HepG2 (cell line): ENCODE data around the gene YIPF1. TPM values are rescaled to one million over a fixed set of nuclear protein-coding genes. Genes with fewer than 3 reads are reported as not detected.

Experiments used
- ADNP ChIP-seq: sonication (generic); formaldehyde crosslinking; IDR thresholded peaks from 2 replicates; pipeline ENCODE4 v1.4.0; 2020; ENCODE audit warnings: missing genetic modification reagents
- ATF3 ChIP-seq: sonication (generic); formaldehyde crosslinking; IDR thresholded peaks from 2 replicates; pipeline ENCODE4 v1.4.0; 2020; ENCODE audit warnings: missing genetic modification reagents
- CBFB ChIP-seq: sonication (generic); formaldehyde crosslinking; IDR thresholded peaks from 2 replicates; pipeline ENCODE4 v1.4.0; 2020; ENCODE audit warnings: missing genetic modification reagents
- FOXC1 ChIP-seq: sonication (generic); formaldehyde crosslinking; IDR thresholded peaks from 2 replicates; pipeline ENCODE4 v1.8.0; 2022; ENCODE audit warnings: mild to moderate bottlenecking, missing genetic modification reagents, borderline replicate concordance
- HINFP ChIP-seq: sonication (generic); formaldehyde crosslinking; IDR thresholded peaks from 2 replicates; pipeline ENCODE4 v1.4.0; 2020; ENCODE audit warnings: low read depth, mild to moderate bottlenecking, missing genetic modification reagents
- HOXA3 ChIP-seq: sonication (generic); formaldehyde crosslinking; IDR thresholded peaks from 2 replicates; pipeline ENCODE4 v1.5.0; 2020; ENCODE audit warnings: missing genetic modification reagents
- KAT2B ChIP-seq: fragments of 150-350 bp; IDR thresholded peaks from 2 replicates; pipeline ENCODE4 v1.6.1; 2014; ENCODE audit warnings: low read depth, low read length, borderline replicate concordance
- MAFK ChIP-seq, 2 experiments: IDR thresholded peaks in 1 of 2; conservative IDR thresholded peaks in 1 of 2; 2 replicates each; pipeline ENCODE4 v1.6.1; 2011; ENCODE audit warnings: improper control_type of control experiment in 2 of 2, low read length in 2 of 2
- NFYC ChIP-seq: IDR thresholded peaks from 2 replicates; pipeline ENCODE4 v1.6.1; 2016; ENCODE audit warnings: missing genetic modification reagents, missing compliant biosample characterization
- ONECUT2 ChIP-seq: sonication (generic); formaldehyde crosslinking; IDR thresholded peaks from 2 replicates; pipeline ENCODE4 v1.4.0; 2020; ENCODE audit warnings: missing genetic modification reagents
- POLR2G ChIP-seq: fragments of 200-400 bp; formaldehyde crosslinking; IDR thresholded peaks from 2 replicates; pipeline ENCODE4 v1.6.1; 2018; ENCODE audit warnings: mild to moderate bottlenecking, low read depth, low read length, moderate library complexity
- RBFOX2 ChIP-seq: fragments of 200-400 bp; formaldehyde crosslinking; IDR thresholded peaks from 2 replicates; pipeline ENCODE4 v1.6.1; 2017; ENCODE audit warnings: low read depth, mild to moderate bottlenecking, low read length
- RXRB ChIP-seq: IDR thresholded peaks from 2 replicates; pipeline ENCODE4 v1.6.1; 2016; ENCODE audit warnings: borderline replicate concordance, missing genetic modification reagents, missing compliant biosample characterization
- SNAPC4 ChIP-seq: sonication (generic); formaldehyde crosslinking; IDR thresholded peaks from 2 replicates; pipeline ENCODE4 v1.4.0; 2020; ENCODE audit warnings: mild to moderate bottlenecking, missing genetic modification reagents
- ZFP82 ChIP-seq: sonication (generic); formaldehyde crosslinking; IDR thresholded peaks from 2 replicates; pipeline ENCODE4 v1.5.1; 2020; ENCODE audit warnings: mild to moderate bottlenecking, missing genetic modification reagents, borderline replicate concordance
- ZNF256 ChIP-seq: sonication (generic); formaldehyde crosslinking; conservative IDR thresholded peaks from 2 replicates; pipeline ENCODE4 v1.4.0; 2020; ENCODE audit warnings: missing genetic modification reagents
- ZNF383 ChIP-seq: sonication (generic); formaldehyde crosslinking; IDR thresholded peaks from 2 replicates; pipeline ENCODE4 v1.4.0; 2020; ENCODE audit warnings: missing genetic modification reagents, mild to moderate bottlenecking, borderline replicate concordance
- ZNF431 ChIP-seq: sonication (generic); formaldehyde crosslinking; IDR thresholded peaks from 2 replicates; pipeline ENCODE4 v1.9.0; 2022; ENCODE audit warnings: missing genetic modification reagents, low read depth, mild to moderate bottlenecking, borderline replicate concordance
- ZNF556 ChIP-seq: sonication (generic); formaldehyde crosslinking; IDR thresholded peaks from 2 replicates; pipeline ENCODE4 v1.4.0; 2020; ENCODE audit warnings: mild to moderate bottlenecking, missing genetic modification reagents, borderline replicate concordance
- ZNF597 ChIP-seq: sonication (generic); formaldehyde crosslinking; IDR thresholded peaks from 2 replicates; pipeline ENCODE4 v1.5.0; 2020; ENCODE audit warnings: missing genetic modification reagents
- ZNF7 ChIP-seq: IDR thresholded peaks from 2 replicates; pipeline ENCODE4 v1.6.1; 2016; ENCODE audit warnings: missing biosample characterization, missing genetic modification reagents
- polyA plus RNA-seq, 8 experiments: library from polyadenylated mRNA; depleted of rRNA in 3 of 8; stranded (reverse) in 7 of 8; unstranded in 1 of 8; fragments of >200 nt; fragmentation: Illumina TruSeq in 4 of 8; extraction: Trizol in 4 of 8; gene quantifications; 2 replicates each; pipeline versions ENCODE4 v1.2.1 to v1.2.3, GENCODE V29; 2011 to 2016; ENCODE audit warnings: low read depth in 4 of 8, missing spikeins in 1 of 8, mixed read lengths in 1 of 8; ENCODE audit not compliant: insufficient read depth in 1 of 8
- total RNA-seq, 5 experiments: library from RNA; depleted of rRNA; stranded (reverse); fragments of >200 nt; fragmentation: Illumina TruSeq; extraction: Trizol; gene quantifications; 2 replicates each; pipeline ENCODE4 v1.2.3, GENCODE V29; 2016; ENCODE audit warnings: low read depth in 1 of 5

The YIPF1 gene
- total and polyA plus RNA-seq, 2 of the 13 experiments (the other 11 are each of a cell fraction or from before 2014, with no cell fraction given) = 21.1 to 31.9 TPM

GRCh38 chr1:53889304-53890298, at the start of gene YIPF1 (continued):
- TF ChIP-seq SNAPC4 = peak; percentile 66; the same call in 1 of the 2 replicates
- TF ChIP-seq ZNF597 (CRISPR knock-in tag) = no peak
- peak; percentile 74 for TF ChIP-seq RBFOX2
- 0 out of 2 replicates have a peak, but pooled peaks have one; percentile 23 for TF ChIP-seq CBFB (CRISPR knock-in tag)
- no peak for TF ChIP-seq ZNF256 (CRISPR knock-in tag)
- peak; percentile 48; the same call in 1 of the 2 replicates for TF ChIP-seq ZNF556 (CRISPR knock-in tag)
- 0 out of 2 replicates have a peak, but pooled peaks have one; percentile 57 for TF ChIP-seq HINFP (CRISPR knock-in tag)
- TF ChIP-seq ZFP82 (CRISPR knock-in tag) = no peak
- TF ChIP-seq POLR2G = peak; percentile 72
- no peak for TF ChIP-seq NFYC (CRISPR knock-in tag)
- TF ChIP-seq KAT2B = no peak
- TF ChIP-seq HOXA3 (CRISPR knock-in tag) = peak; percentile 28
- no peak; the same call in 1 of the 2 replicates for TF ChIP-seq FOXC1 (CRISPR knock-in tag)
- no peak for TF ChIP-seq ZNF7 (CRISPR knock-in tag)
- no peak for TF ChIP-seq RXRB (CRISPR knock-in tag)
- TF ChIP-seq ZNF431 (CRISPR knock-in tag) = no peak
- no peak for TF ChIP-seq ATF3 (CRISPR knock-in tag)
- TF ChIP-seq ONECUT2 = no peak
- no peak for TF ChIP-seq MAFK (conservative IDR thresholded peaks at IDR 0.05 in 1 of 2, IDR thresholded peaks at IDR 0.05 in 1 of 2; ENCODE audit: low read length in 2 of 2)
- no peak for TF ChIP-seq ZNF383 (CRISPR knock-in tag)
- peak; percentile 91 for TF ChIP-seq ADNP (CRISPR knock-in tag)
